Measurements from ENCODE around the gene FOXK2.
A peak's percentile ranks its signal among the peaks of the same experiment; 100 is the strongest.
"Not testable (repeated sequence)": the region's sequence is repeated elsewhere in the genome, so short reads cannot be mapped to it uniquely, and the experiment has no call there.

FOXK2 gene

DNA sequence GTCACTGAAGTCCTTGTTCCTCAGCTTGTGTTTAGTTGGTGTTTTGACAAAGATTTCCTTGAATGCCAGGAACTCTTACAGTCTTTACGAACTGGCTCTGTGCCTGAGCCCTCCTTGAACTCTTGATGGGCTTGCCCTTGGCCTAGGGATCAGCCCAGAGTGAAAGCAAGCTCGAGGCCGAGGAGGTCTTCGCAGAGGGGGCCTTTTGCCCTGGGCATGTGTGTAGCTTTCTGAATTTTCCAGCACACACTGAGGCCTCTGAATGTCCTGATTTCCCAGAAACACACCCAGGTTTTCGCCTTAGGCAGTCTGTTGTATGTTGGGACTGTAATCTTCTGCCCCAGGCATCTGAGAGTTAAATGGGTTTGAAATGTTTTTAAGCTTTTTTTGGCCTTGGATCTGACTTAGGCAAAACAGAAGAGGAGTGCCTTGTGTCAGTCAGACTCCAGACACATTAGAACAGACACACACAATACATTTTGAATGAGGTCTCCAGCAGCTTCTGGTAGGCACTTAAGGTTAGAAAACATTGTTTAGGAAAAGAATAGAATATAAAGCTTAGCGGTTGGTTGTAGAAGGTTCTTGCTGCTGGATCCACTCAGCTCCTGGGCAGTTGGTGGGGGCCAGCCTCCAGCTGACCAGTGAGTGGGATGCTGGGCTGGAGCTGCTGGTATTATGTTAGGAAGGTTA lies 17.1 kb downstream of the FOXK2 start:
- DNase-seq: no peak

- DNase-seq: not testable (repeated sequence)
These were observed 17.7 kb downstream of the FOXK2 start for GRCh38 chr17:82537228-82537627.

DNA sequence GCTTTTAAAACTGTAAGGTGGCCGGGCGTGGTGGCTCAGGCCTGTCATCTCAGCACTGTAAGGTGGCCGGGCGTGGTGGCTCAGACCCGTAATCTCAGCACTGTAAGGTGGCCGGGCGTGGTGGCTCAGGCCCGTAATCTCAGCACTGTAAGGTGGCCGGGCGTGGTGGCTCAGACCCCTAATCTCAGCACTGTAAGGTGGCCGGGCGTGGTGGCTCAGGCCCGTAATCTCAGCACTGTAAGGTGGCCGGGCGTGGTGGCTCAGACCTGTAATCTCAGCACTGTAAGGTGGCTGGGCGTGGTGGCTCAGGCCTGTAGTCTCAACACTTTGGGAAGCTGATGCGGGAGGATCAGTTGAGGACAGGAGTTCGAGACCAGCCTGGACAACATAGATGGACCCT lies 19.5 kb downstream of the FOXK2 start:
- DNase-seq: not testable (repeated sequence)

DNA sequence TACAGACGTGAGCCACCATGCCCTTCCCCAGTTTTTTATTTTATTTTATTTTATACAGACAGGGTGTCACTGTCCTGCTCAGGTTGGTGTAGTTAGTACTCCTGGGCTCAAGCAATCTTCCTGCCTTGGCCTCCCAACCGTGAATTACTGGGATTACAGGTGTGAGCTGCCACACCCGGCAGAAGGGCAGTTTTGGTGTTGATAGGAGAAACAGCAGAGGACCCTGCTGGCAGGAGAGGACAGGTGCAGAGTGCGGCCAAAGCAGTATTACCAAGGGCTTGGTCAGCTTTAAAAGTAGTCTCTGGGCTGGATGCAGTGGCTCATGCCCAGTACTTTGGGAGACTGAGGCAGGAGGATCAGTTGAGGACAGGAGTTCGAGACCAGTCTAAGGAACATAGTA lies 22.9 kb downstream of the FOXK2 start:
- DNase-seq: no peak

GRCh38 chr17:82544431-82545070 lies 25.0 kb downstream of the FOXK2 start:
- DNase-seq: no peak

GRCh38 chr17:82545071-82545462 lies 25.5 kb downstream of the FOXK2 start:
- DNase-seq: no peak

DNA sequence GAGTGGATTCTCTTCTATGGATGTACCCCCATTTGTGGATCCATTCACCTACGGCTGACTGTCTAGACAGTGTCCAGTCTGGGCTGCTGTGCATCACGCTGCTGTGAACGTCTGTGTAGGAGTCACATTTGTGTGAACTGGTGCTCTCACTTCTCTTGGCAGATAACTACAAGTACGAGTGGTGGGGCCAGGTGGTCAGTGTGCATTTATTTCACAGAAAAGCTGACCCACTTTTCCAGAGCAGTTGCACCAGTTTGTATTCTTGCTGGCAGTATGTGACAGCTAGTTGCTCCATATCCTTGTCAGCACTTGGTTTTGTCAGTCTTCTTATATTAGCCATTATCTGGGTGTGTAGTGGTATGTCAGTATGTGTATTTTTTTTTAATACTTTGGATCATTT lies 28.4 kb downstream of the FOXK2 start:
- no peak for DNase-seq

DNA sequence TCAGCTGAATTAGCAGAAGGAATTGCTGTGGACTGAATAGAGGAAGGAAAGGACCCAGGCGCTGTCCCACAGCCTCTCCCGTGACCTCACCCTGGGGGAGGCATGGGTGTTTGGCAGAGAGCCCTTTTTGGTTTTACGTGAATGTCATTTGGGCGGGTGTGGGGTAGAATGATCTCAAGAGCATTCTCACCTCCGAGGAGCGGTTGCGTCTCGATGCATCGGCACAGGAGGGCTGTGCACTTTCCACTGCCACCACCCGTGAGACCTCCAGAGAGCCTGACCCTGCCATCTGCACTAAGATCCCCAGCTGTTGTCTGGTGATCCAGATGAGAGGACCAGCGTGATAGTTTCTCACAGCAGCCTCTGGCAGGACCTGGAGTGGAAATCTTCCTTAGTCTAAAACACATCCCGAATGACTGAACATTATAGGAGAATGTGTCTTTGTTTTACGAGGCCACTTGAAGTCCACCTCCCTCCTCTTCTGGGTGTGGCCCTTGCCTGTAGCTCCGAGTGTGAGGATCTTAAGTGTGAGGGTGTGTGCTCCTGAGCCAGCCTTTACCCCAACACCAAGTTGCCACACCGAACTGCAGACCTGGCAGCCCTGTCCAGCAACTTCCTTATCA lies 29.3 kb downstream of the FOXK2 start:
- no peak for DNase-seq

GRCh38 chr17:82551779-82552457 lies 32.4 kb downstream of the FOXK2 start:
- DNase-seq: peak; percentile 48

GRCh38 chr17:82552580-82552979 lies 33.0 kb downstream of the FOXK2 start:
- DNase-seq: no peak

- no peak for DNase-seq
These were observed 33.8 kb downstream of the FOXK2 start for GRCh38 chr17:82553210-82553930.

GRCh38 chr17:82557510-82557909 lies 38.0 kb downstream of the FOXK2 start:
- not testable (repeated sequence) for DNase-seq

DNA sequence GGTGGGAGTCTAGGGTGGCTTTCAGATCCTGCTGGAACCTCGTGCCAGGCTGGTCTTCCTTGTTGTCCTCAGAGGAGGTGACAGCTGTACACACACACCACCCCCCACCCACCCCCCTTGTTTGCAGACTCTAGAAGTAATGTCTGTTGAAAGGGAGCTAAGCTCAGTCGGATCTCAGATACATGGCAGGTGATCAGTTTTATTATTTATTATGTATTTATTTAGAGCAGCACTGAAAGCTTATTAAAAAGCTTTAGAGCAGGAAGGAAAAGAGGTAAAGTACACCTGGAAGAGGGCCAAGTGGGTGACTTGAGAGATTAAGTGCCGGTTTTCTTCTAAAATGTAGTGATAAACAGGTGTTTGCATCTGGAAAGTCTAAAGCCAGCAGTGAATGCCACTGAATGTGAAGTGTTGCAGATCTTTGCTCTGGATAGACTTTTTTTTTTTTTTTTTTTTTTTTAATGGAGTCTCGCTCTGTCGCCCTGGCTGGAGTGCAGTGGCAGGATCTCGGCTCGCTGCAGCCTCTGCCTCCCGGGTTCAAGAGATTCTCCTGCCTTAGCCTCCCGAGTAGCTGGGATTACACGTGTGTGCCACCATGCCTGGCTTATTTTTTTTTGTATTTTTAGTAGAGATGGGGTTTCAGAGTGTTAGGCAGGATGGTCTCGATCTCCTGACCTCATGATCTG lies 40.2 kb downstream of the FOXK2 start:
- DNase-seq: peak; percentile 91

DNA sequence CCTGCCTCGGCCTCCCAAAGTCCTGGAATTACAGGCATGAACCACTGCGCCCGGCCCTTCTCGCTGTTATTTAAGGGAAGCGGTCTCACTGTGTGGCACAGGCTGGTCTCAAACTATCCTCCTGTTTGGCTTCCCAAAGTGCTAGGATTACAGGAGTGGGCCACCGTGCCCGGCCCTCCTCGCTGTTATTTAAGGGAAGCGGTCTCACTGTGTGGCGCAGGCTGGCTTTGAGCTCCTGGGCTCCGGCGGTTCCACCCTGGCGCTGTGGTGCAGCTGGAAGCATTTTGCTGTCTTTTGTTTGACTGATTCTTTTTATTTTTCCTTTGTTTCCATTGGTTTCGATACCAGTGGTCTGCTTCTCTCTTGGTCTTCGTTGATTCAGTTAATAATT lies 40.7 kb downstream of the FOXK2 start:
- DNase-seq: no peak

GRCh38 chr17:82560802-82561428 lies 41.4 kb downstream of the FOXK2 start:
- DNase-seq: no peak

- DNase-seq: no peak
These were observed 42.0 kb downstream of the FOXK2 start for GRCh38 chr17:82561429-82562035.

DNA sequence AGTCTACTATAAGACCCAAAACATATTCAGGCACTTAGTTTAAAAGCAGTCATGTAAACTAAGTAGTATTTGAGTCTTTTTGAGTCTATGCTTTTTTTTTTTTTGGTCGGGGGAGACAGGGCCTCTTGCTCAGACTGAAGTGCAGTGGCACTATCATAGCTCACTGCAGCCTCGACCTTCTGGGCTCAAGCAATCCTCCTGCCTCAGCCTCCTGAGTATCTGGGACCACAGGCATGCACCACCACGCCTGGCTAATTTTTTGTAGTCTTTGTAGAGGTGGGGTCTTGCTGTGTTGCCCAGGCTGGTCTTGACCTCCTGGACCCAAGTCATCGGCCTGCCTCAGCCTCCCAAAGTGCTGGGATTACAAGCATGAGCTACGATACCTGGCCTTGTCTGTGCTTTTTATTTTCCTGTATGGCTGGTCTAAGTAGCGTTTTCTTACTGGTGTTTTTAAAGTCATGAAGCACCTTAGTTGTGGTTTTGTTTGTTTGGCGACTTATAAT lies 43.2 kb downstream of the FOXK2 start:
- DNase-seq: not testable (repeated sequence)

GRCh38 chr17:82563318-82563717 lies 43.8 kb downstream of the FOXK2 start:
- DNase-seq: no peak

- not testable (repeated sequence) for DNase-seq
These were observed 44.2 kb downstream of the FOXK2 start for GRCh38 chr17:82563745-82564144.

DNA sequence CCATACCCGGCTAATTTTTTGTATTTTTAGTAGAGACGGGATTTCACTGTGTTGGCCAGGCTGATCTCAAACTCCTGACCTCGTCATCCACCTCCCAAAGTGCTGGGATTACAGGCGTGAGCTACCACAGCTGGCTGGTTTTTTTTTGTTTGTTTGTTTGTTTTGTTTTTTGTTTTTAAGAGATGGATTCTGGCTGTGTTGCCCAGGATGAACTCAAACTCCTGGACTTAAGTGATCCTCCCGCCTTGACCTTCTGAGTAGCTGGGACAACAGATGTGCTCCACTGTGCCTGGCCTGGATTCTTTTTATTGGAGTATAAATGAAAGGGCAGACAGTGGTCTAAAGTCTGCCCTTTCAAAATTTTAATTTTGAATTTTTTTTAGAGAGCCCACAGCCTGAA lies 44.7 kb downstream of the FOXK2 start:
- DNase-seq: no peak

DNA sequence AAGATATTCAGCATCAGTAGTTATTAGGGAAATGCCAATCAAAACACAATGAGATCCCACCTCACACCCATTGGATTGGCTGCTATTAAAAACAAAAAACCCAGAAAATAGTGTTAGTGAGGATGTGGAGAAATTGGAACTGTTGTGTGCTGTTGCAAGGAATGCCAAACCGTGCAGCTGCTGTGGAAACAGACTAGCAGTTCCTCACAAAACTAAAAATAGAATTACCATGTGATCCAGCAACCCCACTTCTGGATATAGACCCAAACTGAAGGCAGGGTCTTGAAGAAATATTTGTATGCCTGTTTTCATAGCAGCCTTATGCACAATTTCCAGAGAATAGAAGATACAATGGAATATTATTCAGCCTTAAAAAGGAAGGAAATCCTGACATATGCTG lies 46.0 kb downstream of the FOXK2 start:
- DNase-seq: no peak
